K562 (cell line): ENCODE data around the gene ADSS2. TPM values are rescaled to one million over a fixed set of nuclear protein-coding genes. Genes with fewer than 3 reads are reported as not detected.

Experiments
- ADNP ChIP-seq: fragments of 200-800 bp; sonication (Bioruptor generic); IDR thresholded peaks from 2 replicates; pipeline ENCODE4 v1.6.1; 2016; ENCODE audit warnings: missing genetic modification characterization, missing compliant biosample characterization
- ARID1B ChIP-seq: fragments of 450-650 bp; IDR thresholded peaks from 2 replicates; pipeline ENCODE4 v1.6.1; 2016; ENCODE audit warnings: antibody characterized with exemption, mild to moderate bottlenecking, inconsistent platforms
- BCOR ChIP-seq: fragments of 450-650 bp; IDR thresholded peaks from 2 replicates; pipeline ENCODE4 v1.6.1; 2016
- C11orf30 ChIP-seq: fragments of 450-650 bp; IDR thresholded peaks from 2 replicates; pipeline ENCODE4 v1.6.1; 2016; ENCODE audit warnings: low read depth, mild to moderate bottlenecking
- CSDE1 ChIP-seq, 2 experiments: fragments of 450-650 bp; IDR thresholded peaks; 2 replicates each; pipeline ENCODE4 v1.6.1; 2016; ENCODE audit warnings: mild to moderate bottlenecking in 1 of 2
- EGR1 ChIP-seq: fragments of 450-650 bp; conservative IDR thresholded peaks from 2 replicates; pipeline ENCODE4 v1.6.1; 2017; ENCODE audit warnings: mild to moderate bottlenecking
- EP400 ChIP-seq: fragments of 450-650 bp; IDR thresholded peaks from 2 replicates; pipeline ENCODE4 v1.6.1; 2017; ENCODE audit warnings: antibody characterized with exemption, mild to moderate bottlenecking, moderate library complexity
- KDM1A ChIP-seq, 2 experiments: fragments of 450-650 bp; IDR thresholded peaks; 2 replicates each; pipeline ENCODE4 v1.6.1; 2016; ENCODE audit warnings: mild to moderate bottlenecking in 2 of 2
- MTA2 ChIP-seq: fragments of 450-650 bp; IDR thresholded peaks from 2 replicates; pipeline ENCODE4 v1.6.1; 2016; ENCODE audit warnings: low read depth
- POLR2G ChIP-seq: fragments of 200-400 bp; formaldehyde crosslinking; IDR thresholded peaks from 2 replicates; pipeline ENCODE4 v1.6.1; 2017; ENCODE audit warnings: low read depth, mild to moderate bottlenecking, antibody characterized with exemption, low read length, moderate library complexity
- POLR2H ChIP-seq: IDR thresholded peaks from 2 replicates; pipeline ENCODE4 v1.6.1; 2016; ENCODE audit warnings: missing genetic modification characterization, low read depth, mild to moderate bottlenecking, control low read depth, missing compliant biosample characterization, moderate library complexity
- RBM25 ChIP-seq: fragments of 200-400 bp; formaldehyde crosslinking; IDR thresholded peaks from 2 replicates; pipeline ENCODE4 v1.6.1; 2018; ENCODE audit warnings: low read length, low read depth, moderate library complexity; ENCODE audit not compliant: severe bottlenecking
- SIN3A ChIP-seq, 2 experiments: fragments of 150-350 bp in 1 of 2; IDR thresholded peaks; 2 replicates each; pipeline ENCODE4 v1.6.1; 2011 to 2016; ENCODE audit warnings: borderline replicate concordance in 2 of 2, low read depth in 2 of 2, low read length in 2 of 2, mild to moderate bottlenecking in 2 of 2, moderate library complexity in 2 of 2; ENCODE audit not compliant: control insufficient read depth in 1 of 2
- TBP ChIP-seq: optimal IDR thresholded peaks from 2 replicates; pipeline ENCODE3; 2011; ENCODE audit warnings: low read depth, low read length, improper control_type of control experiment
- TRIM24 ChIP-seq, 2 experiments: fragments of 450-650 bp; IDR thresholded peaks; 2 replicates each; pipeline ENCODE4 v1.6.1; 2016
- XRCC3 ChIP-seq: fragments of 450-650 bp; IDR thresholded peaks from 2 replicates; pipeline ENCODE4 v1.6.1; 2017; ENCODE audit warnings: mild to moderate bottlenecking, moderate library complexity
- XRCC5 ChIP-seq: fragments of 200-400 bp; formaldehyde crosslinking; IDR thresholded peaks from 2 replicates; pipeline ENCODE4 v1.6.1; 2017; ENCODE audit warnings: low read depth, mild to moderate bottlenecking, low read length
- ZC3H4 ChIP-seq: sonication (generic); formaldehyde crosslinking; IDR thresholded peaks from 2 replicates; pipeline ENCODE4 v1.9.0; 2021; ENCODE audit warnings: missing genetic modification reagents, borderline replicate concordance
- ZFP36 ChIP-seq: fragments of 150-350 bp; IDR thresholded peaks from 2 replicates; pipeline ENCODE4 v1.6.1; 2018; ENCODE audit warnings: low read length, low read depth; ENCODE audit not compliant: partially characterized antibody
- ZFX ChIP-seq: sonication (generic); formaldehyde crosslinking; IDR thresholded peaks from 2 replicates; pipeline ENCODE4 v1.8.0; 2022; ENCODE audit warnings: mild to moderate bottlenecking, missing genetic modification reagents, moderate library complexity
- ZNF121 ChIP-seq: sonication (generic); formaldehyde crosslinking; conservative IDR thresholded peaks from 2 replicates; pipeline ENCODE4 v1.8.0; 2022; ENCODE audit warnings: missing genetic modification reagents
- ZNF436 ChIP-seq: fragments of 250-450, 450-650 bp; sonication (Bioruptor Pico); formaldehyde crosslinking; IDR thresholded peaks from 2 replicates; pipeline ENCODE4 v1.7.0; 2020; ENCODE audit warnings: mild to moderate bottlenecking
- ZNF551 ChIP-seq: fragments of 250-450 bp; sonication (Bioruptor Pico); IDR thresholded peaks from 2 replicates; pipeline ENCODE4 v1.5.0; 2021; ENCODE audit warnings: mild to moderate bottlenecking, moderate library complexity
- ZNF586 ChIP-seq: fragments of 450-650 bp; formaldehyde crosslinking; conservative IDR thresholded peaks from 2 replicates; pipeline ENCODE4 v1.4.0; 2020; ENCODE audit warnings: mild to moderate bottlenecking, moderate library complexity
- polyA plus RNA-seq, 8 experiments: library from polyadenylated mRNA; depleted of rRNA in 4 of 8; stranded (reverse) in 5 of 8; unstranded in 3 of 8; fragments of >200 nt; fragmentation: Nextera tagmentation in 2 of 8; fragmentation: Illumina TruSeq in 1 of 8; extraction: Ambion mirVana in 2 of 8; extraction: Trizol in 1 of 8; gene quantifications; 2 replicates each; pipeline versions ENCODE4 v1.2.1 to v1.2.3, GENCODE V29; 2011 to 2014; ENCODE audit warnings: inconsistent platforms in 1 of 8, missing spikeins in 1 of 8
- total RNA-seq, 7 experiments: library from RNA; depleted of rRNA in 6 of 7; stranded (reverse); fragments of >200 nt in 6 of 7; fragmentation: Illumina TruSeq in 2 of 7; extraction: Trizol in 2 of 7; gene quantifications; 2 replicates each; pipeline versions ENCODE4 v1.2.1 to v1.2.3, GENCODE V29; 2011 to 2021; ENCODE audit warnings: low replicate concordance in 1 of 7
- TF ChIP-seq, protein P1 (sequence below): fragments of 450-650 bp; IDR thresholded peaks from 2 replicates; pipeline ENCODE4 v1.6.1; 2016
- TF ChIP-seq, protein P2 (sequence below): fragments of 250-450 bp; sonication (Bioruptor Pico); IDR thresholded peaks from 2 replicates; pipeline ENCODE4 v1.5.0; 2021
- TF ChIP-seq, protein P3 (sequence below): sonication (generic); formaldehyde crosslinking; IDR thresholded peaks from 2 replicates; pipeline ENCODE4 v1.8.0; 2022; ENCODE audit warnings: mild to moderate bottlenecking, missing genetic modification reagents
- TF ChIP-seq, protein P4 (sequence below): fragments of 250-450 bp; sonication (Bioruptor Pico); IDR thresholded peaks from 2 replicates; pipeline ENCODE4 v1.8.0; 2021; ENCODE audit warnings: mild to moderate bottlenecking, moderate library complexity

The ADSS2 gene
- total and polyA plus RNA-seq, 9 of the 15 experiments (the other 6 are each of a cell fraction or from before 2014, with no cell fraction given), result 8.8 to 63.8 (median 59.4) TPM

DNA sequence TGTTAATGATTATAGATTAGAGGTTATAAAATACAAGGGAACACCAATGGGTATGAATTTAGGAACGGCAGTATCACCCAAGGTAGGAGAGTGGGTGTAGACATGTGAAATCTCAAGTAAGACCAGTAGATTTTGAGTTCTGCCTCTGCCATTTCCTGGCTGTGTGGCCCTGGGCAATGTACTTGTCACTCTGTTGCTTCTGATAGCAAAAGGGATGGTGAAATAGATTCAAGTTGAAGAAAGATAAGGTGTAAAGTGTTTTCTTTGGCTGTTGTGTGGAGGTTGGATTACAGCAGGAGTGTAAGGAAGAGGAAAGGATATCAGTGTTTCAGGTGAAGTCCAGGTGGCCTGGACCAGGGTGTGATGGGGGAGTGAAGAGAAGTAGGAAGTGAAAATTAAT, 64.3 kb downstream of the ADSS2 start (continued):
- TF ChIP-seq CSDE1 (IDR thresholded peaks at IDR 0.05), result no peak
- peak; percentile 80 for TF ChIP-seq BCOR
- TF ChIP-seq EGR1, result no peak
- TF ChIP-seq POLR2H, result no peak
- TF ChIP-seq ARID1B, result peak; percentile 51
- TF ChIP-seq, protein P1, sequence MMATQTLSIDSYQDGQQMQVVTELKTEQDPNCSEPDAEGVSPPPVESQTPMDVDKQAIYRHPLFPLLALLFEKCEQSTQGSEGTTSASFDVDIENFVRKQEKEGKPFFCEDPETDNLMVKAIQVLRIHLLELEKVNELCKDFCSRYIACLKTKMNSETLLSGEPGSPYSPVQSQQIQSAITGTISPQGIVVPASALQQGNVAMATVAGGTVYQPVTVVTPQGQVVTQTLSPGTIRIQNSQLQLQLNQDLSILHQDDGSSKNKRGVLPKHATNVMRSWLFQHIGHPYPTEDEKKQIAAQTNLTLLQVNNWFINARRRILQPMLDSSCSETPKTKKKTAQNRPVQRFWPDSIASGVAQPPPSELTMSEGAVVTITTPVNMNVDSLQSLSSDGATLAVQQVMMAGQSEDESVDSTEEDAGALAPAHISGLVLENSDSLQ, result no peak
- TF ChIP-seq, protein P2, sequence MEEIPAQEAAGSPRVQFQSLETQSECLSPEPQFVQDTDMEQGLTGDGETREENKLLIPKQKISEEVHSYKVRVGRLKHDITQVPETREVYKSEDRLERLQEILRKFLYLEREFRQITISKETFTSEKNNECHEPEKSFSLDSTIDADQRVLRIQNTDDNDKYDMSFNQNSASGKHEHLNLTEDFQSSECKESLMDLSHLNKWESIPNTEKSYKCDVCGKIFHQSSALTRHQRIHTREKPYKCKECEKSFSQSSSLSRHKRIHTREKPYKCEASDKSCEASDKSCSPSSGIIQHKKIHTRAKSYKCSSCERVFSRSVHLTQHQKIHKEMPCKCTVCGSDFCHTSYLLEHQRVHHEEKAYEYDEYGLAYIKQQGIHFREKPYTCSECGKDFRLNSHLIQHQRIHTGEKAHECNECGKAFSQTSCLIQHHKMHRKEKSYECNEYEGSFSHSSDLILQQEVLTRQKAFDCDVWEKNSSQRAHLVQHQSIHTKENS, result no peak
- TF ChIP-seq, protein P3, sequence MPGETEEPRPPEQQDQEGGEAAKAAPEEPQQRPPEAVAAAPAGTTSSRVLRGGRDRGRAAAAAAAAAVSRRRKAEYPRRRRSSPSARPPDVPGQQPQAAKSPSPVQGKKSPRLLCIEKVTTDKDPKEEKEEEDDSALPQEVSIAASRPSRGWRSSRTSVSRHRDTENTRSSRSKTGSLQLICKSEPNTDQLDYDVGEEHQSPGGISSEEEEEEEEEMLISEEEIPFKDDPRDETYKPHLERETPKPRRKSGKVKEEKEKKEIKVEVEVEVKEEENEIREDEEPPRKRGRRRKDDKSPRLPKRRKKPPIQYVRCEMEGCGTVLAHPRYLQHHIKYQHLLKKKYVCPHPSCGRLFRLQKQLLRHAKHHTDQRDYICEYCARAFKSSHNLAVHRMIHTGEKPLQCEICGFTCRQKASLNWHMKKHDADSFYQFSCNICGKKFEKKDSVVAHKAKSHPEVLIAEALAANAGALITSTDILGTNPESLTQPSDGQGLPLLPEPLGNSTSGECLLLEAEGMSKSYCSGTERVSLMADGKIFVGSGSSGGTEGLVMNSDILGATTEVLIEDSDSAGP (CRISPR knock-in tag), result no peak
- TF ChIP-seq ZC3H4 (CRISPR knock-in tag), result no peak
- no peak for TF ChIP-seq ADNP (tag)
- TF ChIP-seq, protein P4, sequence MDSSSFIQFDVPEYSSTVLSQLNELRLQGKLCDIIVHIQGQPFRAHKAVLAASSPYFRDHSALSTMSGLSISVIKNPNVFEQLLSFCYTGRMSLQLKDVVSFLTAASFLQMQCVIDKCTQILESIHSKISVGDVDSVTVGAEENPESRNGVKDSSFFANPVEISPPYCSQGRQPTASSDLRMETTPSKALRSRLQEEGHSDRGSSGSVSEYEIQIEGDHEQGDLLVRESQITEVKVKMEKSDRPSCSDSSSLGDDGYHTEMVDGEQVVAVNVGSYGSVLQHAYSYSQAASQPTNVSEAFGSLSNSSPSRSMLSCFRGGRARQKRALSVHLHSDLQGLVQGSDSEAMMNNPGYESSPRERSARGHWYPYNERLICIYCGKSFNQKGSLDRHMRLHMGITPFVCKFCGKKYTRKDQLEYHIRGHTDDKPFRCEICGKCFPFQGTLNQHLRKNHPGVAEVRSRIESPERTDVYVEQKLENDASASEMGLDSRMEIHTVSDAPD (CRISPR knock-in tag), result no peak
- no peak for TF ChIP-seq EP400
- peak; percentile 23 for TF ChIP-seq RBM25
- no peak for TF ChIP-seq ZNF586 (CRISPR knock-in tag)
- no peak for TF ChIP-seq ZNF121 (CRISPR knock-in tag)
- TF ChIP-seq ZNF436 (CRISPR knock-in tag), result no peak
- TF ChIP-seq ZNF551 (CRISPR knock-in tag), result no peak
- no peak for TF ChIP-seq SIN3A (IDR thresholded peaks at IDR 0.05; ENCODE audit: borderline replicate concordance in 2 of 2, control insufficient read depth in 1 of 2, low read depth in 2 of 2, low read length in 2 of 2)
- TF ChIP-seq XRCC3, result no peak
- TF ChIP-seq MTA2, result 0 out of 2 replicates have a peak, but pooled peaks have one; percentile 16
- no peak for TF ChIP-seq ZFX (CRISPR knock-in tag)
- TF ChIP-seq TRIM24 (IDR thresholded peaks at IDR 0.05), result peak; percentile 60 to 62; a peak in 3 of 4 replicates
- TF ChIP-seq XRCC5, result no peak
- peak; percentile 58 for TF ChIP-seq ZFP36
- TF ChIP-seq C11orf30, result no peak
- TF ChIP-seq POLR2G, result no peak
- TF ChIP-seq KDM1A (IDR thresholded peaks at IDR 0.05), result peak in 1 of 2 experiments; percentile 59; a peak in 2 of 4 replicates
- TF ChIP-seq TBP, result no peak
